Smooth muscle cell (in vitro differentiated cells): Measurements from ENCODE around the gene CAV1. TPM values are rescaled to one million over a fixed set of nuclear protein-coding genes. Genes with fewer than 3 reads are reported as not detected.

Experiments used
- DNase-seq: peaks from one replicate; lab custom pipeline; 2025; ENCODE audit not compliant: unreplicated experiment; lab: John Stamatoyannopoulos, UW
- H2AFZ ChIP-seq: fragments of 200-600 bp; sonication (generic); 2 replicates; pipeline ENCODE4 v1.6.0; 2016; ENCODE audit warnings: antibody characterized with exemption, low read depth, mild to moderate bottlenecking
- H3F3A ChIP-seq: fragments of 200-600 bp; sonication (generic); 2 replicates; pipeline ENCODE4 v1.6.0; 2017; ENCODE audit warnings: antibody characterized with exemption, low read depth
- H3K27ac ChIP-seq: fragments of 200-600 bp; sonication (generic); 2 replicates; pipeline ENCODE4 v1.5.1; 2016; ENCODE audit warnings: low read depth, mild to moderate bottlenecking
- H3K27me3 ChIP-seq: fragments of 200-600 bp; sonication (generic); 2 replicates; pipeline ENCODE4 v1.6.1; 2016; ENCODE audit warnings: low read depth, mild to moderate bottlenecking
- H3K36me3 ChIP-seq: fragments of 200-600 bp; sonication (generic); 2 replicates; pipeline ENCODE4 v1.5.1; 2016; ENCODE audit warnings: low read depth
- H3K4me1 ChIP-seq: fragments of 200-600 bp; sonication (generic); 2 replicates; pipeline ENCODE4 v1.5.1; 2016; ENCODE audit warnings: low read depth
- H3K4me2 ChIP-seq: fragments of 200-600 bp; sonication (generic); 2 replicates; pipeline ENCODE4 v1.6.0; 2016; ENCODE audit warnings: mild to moderate bottlenecking
- H3K4me3 ChIP-seq: fragments of 200-600 bp; sonication (generic); 2 replicates; pipeline ENCODE4 v1.5.1; 2016; ENCODE audit warnings: mild to moderate bottlenecking
- H3K79me2 ChIP-seq: fragments of 200-600 bp; sonication (generic); 2 replicates; pipeline ENCODE4 v1.6.0; 2016; ENCODE audit warnings: low read depth, mild to moderate bottlenecking
- H3K9ac ChIP-seq: fragments of 200-600 bp; sonication (generic); 2 replicates; pipeline ENCODE4 v1.6.0; 2016; ENCODE audit warnings: low read depth
- H3K9me3 ChIP-seq: fragments of 200-600 bp; sonication (generic); replicated peaks from 2 replicates; pipeline ENCODE4 v1.5.1; 2016; ENCODE audit warnings: low read depth
- H4K20me1 ChIP-seq: fragments of 200-600 bp; sonication (generic); 2 replicates; pipeline ENCODE4 v1.6.0; 2016; ENCODE audit warnings: low read depth
- WGBS: methylation state at CpG from one replicate; pipeline ENCODE4 v1.1.7; 2016; ENCODE audit warnings: low lambda C conversion rate; 5-methylcytosine and 5-hydroxymethylcytosine counted together
- polyA plus RNA-seq: library from polyadenylated mRNA; unstranded; fragments of >200 nt; fragmentation: Nextera tagmentation; extraction: Ambion mirVana; gene quantifications from 2 replicates; pipeline ENCODE4 v1.2.1, GENCODE V29; 2016
- total RNA-seq: library from RNA; depleted of rRNA; stranded (reverse); fragments of >200 nt; gene quantifications from 2 replicates; pipeline ENCODE4 v1.2.3, GENCODE V29; 2014
- TF ChIP-seq, protein P1 (sequence below): fragments of 200-600 bp; sonication (generic); IDR thresholded peaks from 2 replicates; pipeline ENCODE4 v1.5.1; 2017; ENCODE audit warnings: borderline replicate concordance, mild to moderate bottlenecking, antibody characterized with exemption; ENCODE audit not compliant: insufficient read depth, poor library complexity, severe bottlenecking

CAV1 gene
- total and polyA plus RNA-seq, 2 experiments from 2014 or later, result 55.8 to 84.7 TPM

DNA sequence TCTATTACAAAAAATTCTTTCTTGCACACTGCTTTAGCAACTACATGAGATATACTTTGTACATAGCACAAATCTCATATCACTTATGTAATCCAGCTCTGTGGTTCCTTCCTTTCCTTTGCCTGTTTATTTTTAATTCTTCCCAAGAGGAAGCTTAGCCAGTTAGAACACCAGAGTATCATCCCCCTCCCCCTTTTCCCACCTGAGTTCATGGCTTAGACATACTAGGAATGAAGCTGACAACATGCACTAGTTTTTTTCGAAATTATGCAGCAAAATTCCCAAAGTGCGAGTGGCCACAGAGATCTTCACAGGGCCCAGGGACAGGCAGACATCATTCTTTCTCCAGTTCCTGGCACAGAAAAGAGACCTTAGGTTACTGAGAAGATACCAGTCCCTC lies 17.8 kb downstream of the CAV1 start:
- peak overlapping the region; percentile 49 for H3K27ac ChIP-seq
- no peak overlapping the region for H3K9ac ChIP-seq
- H3K79me2 ChIP-seq, result no peaks in the 10 kb centered on the region
- no peaks in the 10 kb centered on the region for H3K27me3 ChIP-seq
- no peaks in the 10 kb centered on the region for H3K9me3 ChIP-seq
- no peaks in the 10 kb centered on the region for H3F3A ChIP-seq
- no peak overlapping the region for H2AFZ ChIP-seq
- H3K36me3 ChIP-seq, result no peaks in the 10 kb centered on the region
- TF ChIP-seq, protein P1, sequence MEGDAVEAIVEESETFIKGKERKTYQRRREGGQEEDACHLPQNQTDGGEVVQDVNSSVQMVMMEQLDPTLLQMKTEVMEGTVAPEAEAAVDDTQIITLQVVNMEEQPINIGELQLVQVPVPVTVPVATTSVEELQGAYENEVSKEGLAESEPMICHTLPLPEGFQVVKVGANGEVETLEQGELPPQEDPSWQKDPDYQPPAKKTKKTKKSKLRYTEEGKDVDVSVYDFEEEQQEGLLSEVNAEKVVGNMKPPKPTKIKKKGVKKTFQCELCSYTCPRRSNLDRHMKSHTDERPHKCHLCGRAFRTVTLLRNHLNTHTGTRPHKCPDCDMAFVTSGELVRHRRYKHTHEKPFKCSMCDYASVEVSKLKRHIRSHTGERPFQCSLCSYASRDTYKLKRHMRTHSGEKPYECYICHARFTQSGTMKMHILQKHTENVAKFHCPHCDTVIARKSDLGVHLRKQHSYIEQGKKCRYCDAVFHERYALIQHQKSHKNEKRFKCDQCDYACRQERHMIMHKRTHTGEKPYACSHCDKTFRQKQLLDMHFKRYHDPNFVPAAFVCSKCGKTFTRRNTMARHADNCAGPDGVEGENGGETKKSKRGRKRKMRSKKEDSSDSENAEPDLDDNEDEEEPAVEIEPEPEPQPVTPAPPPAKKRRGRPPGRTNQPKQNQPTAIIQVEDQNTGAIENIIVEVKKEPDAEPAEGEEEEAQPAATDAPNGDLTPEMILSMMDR, result no peak
- no peaks in the 10 kb centered on the region for H3K4me1 ChIP-seq
- H3K4me3 ChIP-seq, result no peak overlapping the region
- 78% methylated on average over 2 of the region's 2 CpGs for WGBS
- DNase-seq, result no peak
- no peak overlapping the region for H3K4me2 ChIP-seq
- no peaks in the 10 kb centered on the region for H4K20me1 ChIP-seq

DNA sequence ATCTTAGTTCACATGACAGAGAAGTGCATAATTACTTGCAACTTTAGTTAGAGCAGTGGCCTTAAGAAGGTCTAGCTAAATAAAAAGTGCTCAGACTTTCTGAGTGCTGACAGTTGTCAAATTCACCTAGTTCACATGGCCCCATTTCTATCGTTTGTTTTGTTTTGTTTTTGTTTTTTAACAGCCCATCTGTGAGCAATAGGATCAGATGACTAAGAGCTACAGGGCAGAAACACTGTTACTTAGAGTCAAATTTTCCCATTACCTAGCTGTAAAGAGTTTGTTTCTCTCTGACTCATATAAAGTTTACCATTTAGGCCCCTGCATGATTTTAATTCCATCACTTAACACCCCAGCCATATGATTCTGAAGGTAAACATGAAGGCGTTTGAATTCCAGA lies 18.8 kb downstream of the CAV1 start:
- Histone ChIP-seq H3K4me3 (no peak overlapping the region), H3K36me3 (no peaks in the 10 kb centered on the region), H3K27me3 (no peaks in the 10 kb centered on the region), H3K9ac (no peak overlapping the region), H3K4me2 (peak overlapping the region; percentile 13), H3K9me3 (no peaks in the 10 kb centered on the region), H2AFZ (no peak overlapping the region), H3F3A (no peaks in the 10 kb centered on the region), H4K20me1 (no peaks in the 10 kb centered on the region), H3K27ac (peak overlapping the region; percentile 49), H3K79me2 (no peaks in the 10 kb centered on the region), H3K4me1 (no peaks in the 10 kb centered on the region)
- DNase-seq, result no peak
- 24% methylated on average over 2 of the region's 2 CpGs for WGBS
- TF ChIP-seq, protein P1, result no peak

GRCh38 chr7:116544487-116544886 lies 19.7 kb downstream of the CAV1 start:
- Histone ChIP-seq H3K4me1 (no peaks in the 10 kb centered on the region), H3K9ac (no peak overlapping the region), H4K20me1 (no peaks in the 10 kb centered on the region), H3K79me2 (no peaks in the 10 kb centered on the region), H3K4me3 (no peak overlapping the region), H2AFZ (no peak overlapping the region), H3F3A (no peaks in the 10 kb centered on the region), H3K27me3 (no peaks in the 10 kb centered on the region), H3K27ac (peak overlapping the region; percentile 49), H3K36me3 (no peaks in the 10 kb centered on the region), H3K9me3 (no peaks in the 10 kb centered on the region), H3K4me2 (no peak overlapping the region)
- DNase-seq, result no peak
- 75% methylated on average over 1 of the region's 1 CpG for WGBS
- TF ChIP-seq, protein P1, result no peak

- Histone ChIP-seq H3K9ac (no peak overlapping the region), H2AFZ (no peak overlapping the region), H3K4me1 (no peaks in the 10 kb centered on the region)
Measured at GRCh38 chr7:116545411-116545993, 20.7 kb downstream of the CAV1 start.

More at GRCh38 chr7:116545411-116545993, 20.7 kb downstream of the CAV1 start:
- 84% methylated on average over 6 of the region's 6 CpGs for WGBS
- H3K4me3 ChIP-seq, result no peak overlapping the region
- no peaks in the 10 kb centered on the region for H4K20me1 ChIP-seq
- TF ChIP-seq, protein P1, result no peak
- H3F3A ChIP-seq, result no peaks in the 10 kb centered on the region
- no peak overlapping the region for H3K4me2 ChIP-seq
- no peak overlapping the region for H3K27ac ChIP-seq
- no peaks in the 10 kb centered on the region for H3K9me3 ChIP-seq
- DNase-seq, result no peak
- H3K36me3 ChIP-seq, result no peaks in the 10 kb centered on the region
- no peaks in the 10 kb centered on the region for H3K27me3 ChIP-seq
- no peaks in the 10 kb centered on the region for H3K79me2 ChIP-seq
